HG02970 (cell line): ENCODE results near the gene CCL4.
A peak's percentile ranks its signal among the peaks of the same experiment; 100 is the strongest.
"Not testable (repeated sequence)": the region's sequence is repeated elsewhere in the genome, so short reads cannot be mapped to it uniquely, and the experiment has no call there.

Experiments
- ATAC-seq: cut with Tn5 transposase; IDR thresholded peaks from one replicate; pipeline ENCODE4 v1.9.1; 2021; ENCODE audit warnings: mild to moderate bottlenecking, moderate library complexity, moderate number of reproducible peaks; ENCODE audit not compliant: unreplicated experiment, low FRiP score

CCL4 gene

GRCh38 chr17:36087897-36088572 is 15.6 kb upstream of the CCL4 start:
- not testable (repeated sequence) for ATAC-seq

GRCh38 chr17:36088670-36089338 is 14.8 kb upstream of the CCL4 start:
- no peak for ATAC-seq

GRCh38 chr17:36089339-36089865 is 14.2 kb upstream of the CCL4 start:
- ATAC-seq = no peak

- ATAC-seq = peak; percentile 57
Measured at GRCh38 chr17:36089888-36090836, 13.5 kb upstream of the CCL4 start, which contains the start of gene CCL3. TSS of gene CCL3 (minus strand) at chr17:36090143. CDS start at chr17:36090058, 85 bp downstream.

- ATAC-seq = no peak
Measured at GRCh38 chr17:36092230-36092629, 11.4 kb upstream of the CCL4 start.

- not testable (repeated sequence) for ATAC-seq
Measured at GRCh38 chr17:36092715-36093114, 10.9 kb upstream of the CCL4 start.

GRCh38 chr17:36094232-36094631 is 9.4 kb upstream of the CCL4 start:
- ATAC-seq = no peak

GRCh38 chr17:36094746-36095145 is 8.9 kb upstream of the CCL4 start:
- no peak for ATAC-seq

- no peak for ATAC-seq
Measured at GRCh38 chr17:36095992-36096391, 7.6 kb upstream of the CCL4 start.

GRCh38 chr17:36099004-36099403 is 4.6 kb upstream of the CCL4 start:
- not testable (repeated sequence) for ATAC-seq

- ATAC-seq = not testable (repeated sequence)
Measured at GRCh38 chr17:36104246-36104645, 619 bp downstream of the CCL4 start.

- no peak for ATAC-seq
Measured at GRCh38 chr17:36104701-36105181, 1.1 kb downstream of the CCL4 start.

- no peak for ATAC-seq
Measured at GRCh38 chr17:36105781-36106492, 2.3 kb downstream of the CCL4 start.

GRCh38 chr17:36106493-36106835 is 2.8 kb downstream of the CCL4 start:
- ATAC-seq = no peak

GRCh38 chr17:36107660-36108059 is 4.0 kb downstream of the CCL4 start:
- ATAC-seq = no peak

- ATAC-seq = not testable (repeated sequence)
Measured at GRCh38 chr17:36108265-36108664, 4.6 kb downstream of the CCL4 start.

GRCh38 chr17:36111068-36111490 is 7.5 kb downstream of the CCL4 start:
- ATAC-seq = no peak

GRCh38 chr17:36112572-36112971 is 8.9 kb downstream of the CCL4 start:
- no peak for ATAC-seq

GRCh38 chr17:36113131-36113530 is 9.5 kb downstream of the CCL4 start:
- ATAC-seq = not testable (repeated sequence)
